Transverse colon (tissue), 4 donors: Measurements from ENCODE around the gene TYW1.
"Not testable (repeated sequence)": the region's sequence is repeated elsewhere in the genome, so short reads cannot be mapped to it uniquely, and the experiment has no call there.

ENCODE experiments used
- POLR2A ChIP-seq: fragments of 450-650 bp; IDR thresholded peaks from one replicate; pipeline ENCODE4 v1.6.1; 2016; ENCODE audit warnings: antibody characterized with exemption, mild to moderate bottlenecking, moderate library complexity
- POLR2AphosphoS5 ChIP-seq, 3 donors: sonication (generic); formaldehyde crosslinking; IDR thresholded peaks; one replicate each; pipeline ENCODE4 v1.6.1; 2016; ENCODE audit warnings: antibody characterized with exemption in 3 of 3
- TF ChIP-seq, protein P1 (sequence below), 5 experiments: fragments of 200-600 bp in 3 of 5; fragments of 450-650 bp in 2 of 5; sonication (generic) in 3 of 5; IDR thresholded peaks; 1 replicate in 2 of 5; 2 replicates in 3 of 5; pipeline ENCODE4 v1.5.1; 2016 to 2017; ENCODE audit warnings: antibody characterized with exemption in 5 of 5, inconsistent platforms in 3 of 5, mild to moderate bottlenecking in 2 of 5, moderate library complexity in 1 of 5

DNA sequence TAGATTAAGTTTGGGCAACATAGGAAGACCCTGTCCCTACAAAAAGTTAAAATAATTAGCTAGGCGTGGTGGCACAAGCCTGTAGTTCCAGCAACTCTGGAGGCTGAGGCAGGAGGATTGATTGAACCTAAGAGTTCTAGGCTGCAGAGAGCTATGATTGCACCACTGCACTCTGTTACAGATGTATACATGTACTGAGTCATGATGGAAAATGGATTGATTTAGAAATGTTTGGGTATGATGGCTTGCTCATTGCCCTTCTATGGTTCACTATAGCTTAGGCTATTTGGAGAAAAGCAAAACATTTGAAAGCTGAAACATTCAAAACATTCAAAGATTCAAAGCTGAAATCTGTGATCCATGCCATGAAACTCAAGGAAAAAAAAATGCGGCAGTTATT is 17.6 kb upstream of the TYW1 start:
- TF ChIP-seq, protein P1, sequence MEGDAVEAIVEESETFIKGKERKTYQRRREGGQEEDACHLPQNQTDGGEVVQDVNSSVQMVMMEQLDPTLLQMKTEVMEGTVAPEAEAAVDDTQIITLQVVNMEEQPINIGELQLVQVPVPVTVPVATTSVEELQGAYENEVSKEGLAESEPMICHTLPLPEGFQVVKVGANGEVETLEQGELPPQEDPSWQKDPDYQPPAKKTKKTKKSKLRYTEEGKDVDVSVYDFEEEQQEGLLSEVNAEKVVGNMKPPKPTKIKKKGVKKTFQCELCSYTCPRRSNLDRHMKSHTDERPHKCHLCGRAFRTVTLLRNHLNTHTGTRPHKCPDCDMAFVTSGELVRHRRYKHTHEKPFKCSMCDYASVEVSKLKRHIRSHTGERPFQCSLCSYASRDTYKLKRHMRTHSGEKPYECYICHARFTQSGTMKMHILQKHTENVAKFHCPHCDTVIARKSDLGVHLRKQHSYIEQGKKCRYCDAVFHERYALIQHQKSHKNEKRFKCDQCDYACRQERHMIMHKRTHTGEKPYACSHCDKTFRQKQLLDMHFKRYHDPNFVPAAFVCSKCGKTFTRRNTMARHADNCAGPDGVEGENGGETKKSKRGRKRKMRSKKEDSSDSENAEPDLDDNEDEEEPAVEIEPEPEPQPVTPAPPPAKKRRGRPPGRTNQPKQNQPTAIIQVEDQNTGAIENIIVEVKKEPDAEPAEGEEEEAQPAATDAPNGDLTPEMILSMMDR (IDR thresholded peaks at IDR 0.05) = not testable (repeated sequence)
- TF ChIP-seq POLR2AphosphoS5 (IDR thresholded peaks at IDR 0.05); POLR2A: not testable (repeated sequence)
